Endometrium (tissue), 2 donors: ENCODE data around the gene HADHA.
"Not testable (repeated sequence)": the region's sequence is repeated elsewhere in the genome, so short reads cannot be mapped to it uniquely, and the experiment has no call there.

Source experiments
- FAIRE-seq: peaks from 2 replicates; lab custom pipeline; 2012; peaks lifted over from hg19 to GRCh38; lab: Jason Lieb, UNC
- donor health status: control.
- donor health status: control.

The HADHA gene

DNA sequence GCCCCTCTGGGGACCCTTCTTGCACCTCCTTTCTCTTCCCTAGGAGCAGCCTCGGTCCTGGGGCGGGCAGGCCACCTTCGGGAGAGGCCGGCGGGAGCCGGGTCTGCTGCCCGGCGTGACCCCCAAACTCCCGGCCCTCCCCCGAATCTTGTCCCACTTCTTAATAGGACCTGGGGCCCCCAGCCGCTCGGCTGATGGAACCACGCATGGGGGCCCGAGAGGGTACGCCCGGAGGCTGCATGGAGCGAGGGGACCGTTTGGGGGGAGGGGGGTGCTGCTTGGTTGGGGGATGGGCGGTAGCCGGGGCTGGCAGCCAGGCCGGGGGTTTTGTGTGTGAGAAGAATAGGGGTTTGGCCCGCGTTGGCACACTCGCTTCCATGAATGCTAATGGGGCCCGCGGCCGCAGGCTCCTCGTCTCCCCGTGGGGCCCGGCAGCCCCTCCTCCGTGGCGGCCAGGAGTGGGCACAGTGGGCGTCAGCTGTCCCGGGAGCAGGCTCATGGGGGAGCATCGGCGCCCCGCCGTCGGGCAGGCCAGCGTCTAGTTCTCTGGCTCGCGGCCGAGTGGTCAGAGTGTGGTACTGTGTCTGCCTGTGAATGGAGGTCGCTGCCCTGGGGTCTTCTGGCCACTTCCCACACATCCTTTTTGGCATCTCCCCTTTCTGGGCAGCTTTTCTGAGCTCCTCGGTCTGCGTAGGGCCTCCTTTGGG lies 70.5 kb downstream of the HADHA start:
- no peak for FAIRE-seq

GRCh38 chr2:26172871-26173775 lies 71.3 kb downstream of the HADHA start, which contains the start of gene GAREM2:
TSS of gene GAREM2 (plus strand) at chr2:26173088. CDS start at chr2:26173221, 133 bp downstream.
- no peak for FAIRE-seq

GRCh38 chr2:26172189-26172870 lies 72.1 kb downstream of the HADHA start:
- FAIRE-seq = no peak

DNA sequence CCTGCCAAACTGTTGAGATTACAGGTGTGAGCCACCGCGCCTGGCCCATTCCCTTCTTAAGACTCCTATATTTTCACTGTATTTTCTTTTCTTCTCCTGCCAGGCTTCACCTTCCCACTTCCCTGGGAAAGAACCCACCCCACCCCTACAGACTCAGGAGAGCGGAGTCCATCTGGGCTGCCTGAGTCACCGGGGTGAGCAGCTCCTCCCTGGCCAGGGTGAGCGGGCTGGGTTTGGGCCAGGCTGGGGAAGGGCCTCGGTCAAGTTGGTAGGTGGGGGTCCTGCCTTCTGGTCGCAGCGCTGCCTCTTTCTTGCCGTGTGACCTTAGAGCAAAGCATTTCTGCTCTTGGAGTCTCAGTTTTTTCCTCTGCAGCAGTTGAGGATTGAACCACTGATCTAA lies 73.6 kb downstream of the HADHA start:
- no peak for FAIRE-seq

GRCh38 chr2:26169681-26170414 lies 74.6 kb downstream of the HADHA start:
- FAIRE-seq = no peak

DNA sequence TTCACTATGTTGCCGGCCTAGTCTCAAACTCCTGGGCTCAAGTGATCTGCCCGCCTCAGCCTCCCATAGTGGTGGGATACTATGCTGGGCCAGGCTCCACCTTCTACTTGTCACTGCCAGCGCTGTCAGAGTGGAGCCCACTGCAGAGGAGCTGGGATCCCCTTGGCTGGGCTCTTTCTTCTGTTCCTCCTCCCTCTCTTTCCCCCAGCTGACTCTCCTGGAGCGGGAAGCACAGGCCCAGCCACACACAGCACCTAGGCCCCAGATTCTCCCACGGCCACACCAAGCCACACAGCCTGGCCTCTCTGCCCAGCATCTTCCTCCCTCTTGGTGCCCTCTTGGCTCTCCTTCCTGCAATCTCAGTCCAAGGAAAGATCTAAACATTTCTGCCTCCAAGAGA lies 75.2 kb downstream of the HADHA start:
- FAIRE-seq = no peak

DNA sequence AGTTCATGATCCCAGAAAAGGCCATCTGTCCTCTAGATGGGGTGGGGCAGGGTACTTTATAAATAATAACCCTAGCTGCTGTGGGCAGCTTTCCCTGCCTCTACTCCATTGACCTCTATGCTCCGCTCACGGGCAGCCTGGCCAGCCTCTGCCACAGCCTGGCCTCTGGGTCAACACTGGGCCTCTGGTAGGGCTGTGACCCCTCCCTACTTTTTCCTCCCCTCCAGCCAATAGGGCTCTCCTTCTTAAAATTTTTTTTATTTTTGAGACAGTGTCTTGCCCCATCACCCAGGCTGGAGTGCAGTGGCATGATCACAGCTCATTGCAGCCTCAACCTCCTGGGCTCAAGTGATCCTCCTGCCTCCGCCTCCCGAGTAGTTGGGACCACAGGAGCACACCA lies 75.6 kb downstream of the HADHA start:
- FAIRE-seq = no peak

DNA sequence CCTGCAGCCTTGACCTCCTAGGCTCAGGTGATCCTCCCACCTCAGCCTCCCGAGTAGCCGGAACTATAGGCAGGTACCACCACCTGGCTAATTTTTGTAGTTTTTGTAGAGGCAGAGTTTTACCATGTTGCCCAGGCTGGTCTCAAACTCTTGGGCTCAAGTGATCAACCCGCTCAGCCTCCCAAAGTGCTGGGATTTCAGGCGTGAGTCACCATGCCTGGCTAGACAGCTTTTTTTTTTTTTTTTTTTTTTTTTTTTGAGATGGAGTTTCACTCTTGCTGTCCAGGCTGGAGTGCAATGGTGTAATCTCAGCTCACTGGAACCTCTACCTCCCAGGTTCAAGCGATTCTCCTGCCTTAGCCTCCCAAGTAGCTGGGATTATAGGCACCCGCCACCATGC lies 77.9 kb downstream of the HADHA start:
- not testable (repeated sequence) for FAIRE-seq

DNA sequence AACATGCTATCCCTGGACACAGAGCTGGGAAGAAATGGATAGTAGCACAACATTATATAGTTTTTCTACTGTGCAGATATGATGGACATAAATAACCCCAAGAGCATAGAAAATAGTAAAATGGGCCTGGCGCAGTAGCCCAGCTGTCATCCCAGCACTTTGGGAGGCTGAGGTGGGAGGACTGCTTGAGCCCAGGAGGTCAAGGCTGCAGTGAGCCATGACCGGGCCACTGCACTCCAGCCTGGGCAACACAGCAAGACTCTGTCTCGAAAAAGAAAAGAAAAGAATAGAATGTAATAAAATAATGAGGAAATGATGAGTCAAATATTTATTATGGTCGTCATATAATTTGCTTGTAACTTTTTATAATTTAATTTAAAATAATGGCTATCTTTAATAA lies 79.0 kb downstream of the HADHA start:
- FAIRE-seq = no peak

- FAIRE-seq = no peak
Observed at GRCh38 chr2:26164641-26165211, 79.7 kb downstream of the HADHA start.

- FAIRE-seq = no peak
Observed at GRCh38 chr2:26164231-26164630, 80.2 kb downstream of the HADHA start.

DNA sequence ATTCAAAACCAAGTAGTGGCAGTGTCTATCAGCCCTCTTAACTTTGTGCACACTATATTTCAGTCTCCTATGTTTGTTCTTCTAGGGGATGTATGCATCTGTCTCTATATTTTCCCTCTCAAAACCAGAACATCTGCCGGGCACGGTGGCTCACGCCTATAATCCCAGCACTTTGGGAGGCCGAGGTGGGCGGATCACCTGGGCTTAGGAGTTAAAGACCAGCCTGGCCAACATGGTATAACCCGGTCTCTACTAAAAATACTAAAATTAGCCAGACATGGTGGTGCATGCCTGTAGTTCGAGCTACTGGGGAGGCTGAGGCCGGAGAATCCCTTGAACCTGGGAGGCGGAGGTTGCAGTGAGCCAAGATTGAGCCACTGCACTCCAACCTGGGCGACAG lies 81.5 kb downstream of the HADHA start:
- FAIRE-seq = no peak

DNA sequence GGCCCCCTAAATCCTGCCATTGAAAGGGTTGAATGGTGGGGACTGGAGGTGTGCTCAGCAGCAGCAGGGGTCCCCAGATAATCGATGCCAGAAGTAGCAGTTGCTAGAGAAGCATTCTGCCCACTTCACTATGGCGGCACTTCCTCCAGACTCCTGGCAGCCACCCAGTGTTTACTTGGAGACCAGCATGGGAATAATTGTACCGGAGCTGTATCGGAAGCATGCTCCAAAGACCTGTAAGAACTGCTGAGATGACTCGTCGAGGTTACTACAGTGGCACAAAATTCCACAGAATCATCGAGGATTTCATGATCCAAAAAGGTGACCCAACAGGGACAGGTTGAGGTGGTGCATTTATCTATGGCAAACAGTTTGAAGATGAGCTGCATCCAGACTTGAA lies 82.5 kb downstream of the HADHA start:
- no peak for FAIRE-seq

- no peak for FAIRE-seq
Observed at GRCh38 chr2:26157580-26157979, 86.9 kb downstream of the HADHA start.

DNA sequence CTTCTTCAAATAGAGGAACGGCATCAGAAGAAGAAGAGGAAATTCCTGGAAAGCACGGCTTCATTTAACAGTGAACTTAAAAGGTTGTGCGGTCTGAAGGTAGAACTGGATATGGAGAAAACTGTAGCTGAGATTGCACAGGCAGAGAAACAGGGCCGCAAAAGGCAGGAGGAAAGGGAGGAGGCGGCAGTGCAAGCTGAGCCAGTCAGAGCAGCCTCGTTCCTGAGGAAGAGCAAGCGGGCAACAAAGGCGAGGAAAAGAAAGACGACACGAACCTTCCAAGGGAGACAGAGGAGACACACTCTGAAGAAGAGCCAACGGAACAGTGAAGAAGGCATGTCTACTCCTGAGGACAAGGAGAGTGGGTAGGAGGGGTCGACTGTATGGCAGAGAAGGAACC lies 94.2 kb downstream of the HADHA start:
- no peak for FAIRE-seq

GRCh38 chr2:26148501-26148900 lies 95.9 kb downstream of the HADHA start:
- FAIRE-seq = no peak

GRCh38 chr2:26144953-26145680 lies 99.3 kb downstream of the HADHA start:
- FAIRE-seq = no peak

DNA sequence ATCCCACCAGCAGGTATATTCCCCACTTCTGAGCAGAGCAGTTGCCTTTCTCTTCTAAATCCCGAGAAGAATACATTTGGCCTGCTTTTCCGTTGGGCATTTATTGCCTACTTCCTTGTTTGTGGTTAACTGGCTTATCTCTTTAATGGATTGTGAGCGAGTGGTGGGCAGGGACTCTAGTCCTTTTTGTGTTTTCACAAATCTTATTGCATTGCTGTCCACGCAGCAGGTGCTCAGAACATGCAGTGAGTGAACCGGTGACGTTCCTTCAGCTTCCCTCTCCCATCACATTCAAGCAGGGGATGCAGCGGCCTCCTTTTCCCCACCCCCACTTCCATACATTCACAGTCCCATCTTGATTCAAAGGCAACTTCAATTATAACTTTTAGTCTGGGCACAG lies 100.4 kb downstream of the HADHA start:
- FAIRE-seq = no peak

DNA sequence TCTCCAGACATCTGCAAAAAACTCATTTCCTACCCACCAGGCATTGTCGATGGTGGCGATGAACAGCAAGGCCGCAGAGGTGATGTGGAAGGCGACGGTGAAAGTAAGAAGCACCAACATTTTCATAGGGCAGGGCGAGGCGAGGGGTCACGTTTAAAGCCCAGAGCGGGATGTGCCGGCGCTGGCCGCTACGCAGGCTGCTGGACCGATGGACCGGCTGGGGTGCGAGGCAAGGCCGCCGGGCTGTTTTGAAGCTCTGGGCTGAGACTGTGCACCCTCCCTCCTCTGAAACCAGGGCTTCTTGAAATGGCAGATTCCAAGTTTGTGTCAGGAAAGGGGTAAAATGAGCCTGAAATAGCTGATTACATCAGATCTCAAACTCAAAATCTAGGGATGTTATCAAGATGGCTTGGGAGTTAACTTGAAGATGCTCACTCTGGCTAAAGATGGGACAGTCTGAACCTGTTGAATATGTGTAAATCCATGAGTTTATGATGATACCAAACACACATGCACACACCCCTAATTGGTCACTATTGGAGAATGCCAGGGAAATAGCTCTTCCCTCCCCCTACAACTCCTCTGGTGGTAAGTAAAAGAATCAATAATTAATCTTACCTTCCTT lies 103.2 kb downstream of the HADHA start:
- FAIRE-seq = no peak
